C4-2B (cell line): ENCODE results near the gene PDE9A.

Source experiments
- H3K27ac ChIP-seq: fragments of 450-650 bp; 2 replicates; pipeline ENCODE4 v1.5.1; 2017
- CTCF ChIP-seq: fragments of 450-650 bp; conservative IDR thresholded peaks from 2 replicates; pipeline ENCODE4 v1.5.1; 2017; ENCODE audit warnings: mild to moderate bottlenecking
- ZFX ChIP-seq: fragments of 450-650 bp; IDR thresholded peaks from 2 replicates; pipeline ENCODE4 v1.6.1; 2017

The PDE9A gene

GRCh38 chr21:42753804-42754203 lies 100.4 kb downstream of the PDE9A start:
- H3K27ac ChIP-seq = no peak overlapping the region
- TF ChIP-seq CTCF (no peak), ZFX (no peak)

- H3K27ac ChIP-seq = no peak overlapping the region
- TF ChIP-seq CTCF (no peak), ZFX (no peak)
These were observed 101.0 kb downstream of the PDE9A start for GRCh38 chr21:42754270-42754933.

- no peak for TF ChIP-seq ZFX
- no peak for TF ChIP-seq CTCF
- H3K27ac ChIP-seq = no peak overlapping the region
These were observed 101.7 kb downstream of the PDE9A start for GRCh38 chr21:42755031-42755665.

- no peak overlapping the region for H3K27ac ChIP-seq
- TF ChIP-seq ZFX = no peak
- TF ChIP-seq CTCF = no peak
These were observed 102.6 kb downstream of the PDE9A start for GRCh38 chr21:42755766-42756579.

GRCh38 chr21:42756580-42757250 lies 103.3 kb downstream of the PDE9A start:
- no peak overlapping the region for H3K27ac ChIP-seq
- TF ChIP-seq ZFX (no peak), CTCF (no peak)

GRCh38 chr21:42757422-42757821 lies 104.0 kb downstream of the PDE9A start:
- TF ChIP-seq ZFX (no peak), CTCF (no peak)
- H3K27ac ChIP-seq = no peak overlapping the region
